HG03060 (cell line): Measurements from ENCODE around the gene HSF4.

ENCODE experiments used
- ATAC-seq: cut with Tn5 transposase; IDR thresholded peaks from one replicate; pipeline ENCODE4 v1.9.1; 2021; ENCODE audit warnings: low read depth, moderate number of reproducible peaks; ENCODE audit not compliant: unreplicated experiment

Gene HSF4

GRCh38 chr16:67165121-67166078 lies 855 bp downstream of the HSF4 start:
- ATAC-seq, result no peak

- no peak for ATAC-seq
Measured at GRCh38 chr16:67166110-67166547, 1.6 kb downstream of the HSF4 start.

GRCh38 chr16:67166598-67167168 lies 2.1 kb downstream of the HSF4 start:
- no peak for ATAC-seq

- ATAC-seq, result no peak
Measured at GRCh38 chr16:67167588-67167987, 3.0 kb downstream of the HSF4 start.

- no peak for ATAC-seq
Measured at GRCh38 chr16:67169011-67169451, 4.5 kb downstream of the HSF4 start.

- ATAC-seq, result no peak
Measured at GRCh38 chr16:67169642-67170167, 5.2 kb downstream of the HSF4 start.

GRCh38 chr16:67170168-67170948 lies 5.8 kb downstream of the HSF4 start, which contains the start of gene NOL3:
NOL3 (plus strand) TSS chr16:67170538.
- no peak for ATAC-seq

- ATAC-seq, result no peak
Measured at GRCh38 chr16:67170949-67171649, 6.6 kb downstream of the HSF4 start.

- no peak for ATAC-seq
Measured at GRCh38 chr16:67173323-67173722, 8.8 kb downstream of the HSF4 start.

- ATAC-seq, result no peak
Measured at GRCh38 chr16:67173808-67174705, 9.5 kb downstream of the HSF4 start.

GRCh38 chr16:67174706-67175231 lies 10.2 kb downstream of the HSF4 start:
- no peak for ATAC-seq

- no peak for ATAC-seq
Measured at GRCh38 chr16:67176662-67177061, 12.1 kb downstream of the HSF4 start.

GRCh38 chr16:67177743-67178699 lies 13.5 kb downstream of the HSF4 start:
- no peak for ATAC-seq

GRCh38 chr16:67179421-67180080 lies 15.0 kb downstream of the HSF4 start:
- ATAC-seq, result no peak

- no peak for ATAC-seq
Measured at GRCh38 chr16:67180166-67180565, 15.6 kb downstream of the HSF4 start.

GRCh38 chr16:67181346-67181745 lies 16.8 kb downstream of the HSF4 start:
- ATAC-seq, result no peak

GRCh38 chr16:67182288-67182687 lies 17.7 kb downstream of the HSF4 start:
- ATAC-seq, result no peak
